Fibroblast of upper back skin (primary cell): ENCODE measurements around the gene IQCE.
"Not testable (repeated sequence)": the region's sequence is repeated elsewhere in the genome, so short reads cannot be mapped to it uniquely, and the experiment has no call there.

Experiments
- DNase-seq: peaks from one replicate; pipeline ENCODE4 v3.0.0-alpha.2; 2013

Gene IQCE

GRCh38 chr7:2521952-2522591, 36.7 kb upstream of the IQCE start:
- DNase-seq, result peak; percentile 50

GRCh38 chr7:2522780-2523433, 35.9 kb upstream of the IQCE start:
- peak; percentile 60 for DNase-seq

- no peak for DNase-seq
Measured at GRCh38 chr7:2523461-2523936, 35.3 kb upstream of the IQCE start.

- no peak for DNase-seq
Measured at GRCh38 chr7:2523941-2524807, 34.6 kb upstream of the IQCE start.

GRCh38 chr7:2524808-2525657, 33.7 kb upstream of the IQCE start:
- DNase-seq, result no peak

GRCh38 chr7:2525658-2526630, 32.8 kb upstream of the IQCE start:
- DNase-seq, result no peak

- no peak for DNase-seq
Measured at GRCh38 chr7:2526659-2527504, 31.9 kb upstream of the IQCE start.

GRCh38 chr7:2527505-2528467, 31.0 kb upstream of the IQCE start:
- peak; percentile 55 for DNase-seq

- no peak for DNase-seq
Measured at GRCh38 chr7:2528481-2529095, 30.2 kb upstream of the IQCE start.

GRCh38 chr7:2529161-2530070, 29.4 kb upstream of the IQCE start:
- no peak for DNase-seq

- DNase-seq, result no peak
Measured at GRCh38 chr7:2530071-2530987, 28.4 kb upstream of the IQCE start.

GRCh38 chr7:2530994-2531795, 27.6 kb upstream of the IQCE start:
- not testable (repeated sequence) for DNase-seq

GRCh38 chr7:2531796-2532110, 27.0 kb upstream of the IQCE start:
- DNase-seq, result not testable (repeated sequence)

GRCh38 chr7:2532199-2532772, 26.5 kb upstream of the IQCE start:
- not testable (repeated sequence) for DNase-seq

- DNase-seq, result not testable (repeated sequence)
Measured at GRCh38 chr7:2532816-2533215, 26.0 kb upstream of the IQCE start.
